Tongue (tissue), 2 donors: ENCODE data around the gene FAM209B. TPM values are rescaled to one million over a fixed set of nuclear protein-coding genes. Genes with fewer than 3 reads are reported as not detected.
"Not testable (repeated sequence)": the region's sequence is repeated elsewhere in the genome, so short reads cannot be mapped to it uniquely, and the experiment has no call there.

Source experiments
- DNase-seq: peaks from one replicate; pipeline ENCODE4 v3.0.0-alpha.2; 2015
- total RNA-seq: library from RNA; depleted of rRNA; stranded (reverse); fragments of >200 nt; gene quantifications from one replicate; pipeline ENCODE4 v1.2.3, GENCODE V29; 2014

Gene FAM209B
- total RNA-seq, 1 donor from 2014 or later: not detected

GRCh38 chr20:56540415-56540814 lies 7.4 kb downstream of the FAM209B start:
- no peak for DNase-seq

- DNase-seq: no peak
Observed at GRCh38 chr20:56542489-56543030, 9.5 kb downstream of the FAM209B start.

GRCh38 chr20:56551571-56551970 lies 18.5 kb downstream of the FAM209B start:
- no peak for DNase-seq

GRCh38 chr20:56552911-56553629 lies 20.0 kb downstream of the FAM209B start:
- DNase-seq: no peak

GRCh38 chr20:56554869-56555268 lies 21.8 kb downstream of the FAM209B start:
- DNase-seq: peak; percentile 84

GRCh38 chr20:56558968-56559367 lies 25.9 kb downstream of the FAM209B start:
- DNase-seq: no peak

GRCh38 chr20:56564526-56564925 lies 31.5 kb downstream of the FAM209B start:
- DNase-seq: not testable (repeated sequence)

GRCh38 chr20:56565511-56565910 lies 32.5 kb downstream of the FAM209B start:
- DNase-seq: no peak

- DNase-seq: peak; percentile 43
Observed at GRCh38 chr20:56566621-56567020, 33.6 kb downstream of the FAM209B start.

- DNase-seq: no peak
Observed at GRCh38 chr20:56570832-56571231, 37.8 kb downstream of the FAM209B start.

GRCh38 chr20:56572172-56572571 lies 39.1 kb downstream of the FAM209B start:
- no peak for DNase-seq

- no peak for DNase-seq
Observed at GRCh38 chr20:56573986-56574385, 40.9 kb downstream of the FAM209B start.

- peak; percentile 31 for DNase-seq
Observed at GRCh38 chr20:56574531-56575142, 41.6 kb downstream of the FAM209B start.

- DNase-seq: no peak
Observed at GRCh38 chr20:56575157-56575556, 42.1 kb downstream of the FAM209B start.

GRCh38 chr20:56575961-56576360 lies 42.9 kb downstream of the FAM209B start:
- no peak for DNase-seq

- no peak for DNase-seq
Observed at GRCh38 chr20:56579301-56579710, 46.3 kb downstream of the FAM209B start.

- no peak for DNase-seq
Observed at GRCh38 chr20:56580226-56580625, 47.2 kb downstream of the FAM209B start.

GRCh38 chr20:56581701-56582100 lies 48.7 kb downstream of the FAM209B start:
- no peak for DNase-seq

GRCh38 chr20:56582542-56582941 lies 49.5 kb downstream of the FAM209B start:
- DNase-seq: no peak

- DNase-seq: no peak
Observed at GRCh38 chr20:56584916-56585315, 51.9 kb downstream of the FAM209B start.
